AG04450 (cell line): ENCODE measurements around the gene TTC9B. TPM values are rescaled to one million over a fixed set of nuclear protein-coding genes. Genes with fewer than 3 reads are reported as not detected.

Experiments used
- CTCF ChIA-PET: fragments of 300-600, 350-600 bp; formaldehyde crosslinking; extraction: SDS; loops from one replicate; lab custom pipeline; 2022; ENCODE audit warnings: antibody characterized with exemption, inconsistent platforms; lab: Charles Lee
- POLR2A ChIA-PET: fragments of 350-600 bp; formaldehyde crosslinking; extraction: SDS; loops from one replicate; lab custom pipeline; 2021; ENCODE audit warnings: antibody characterized with exemption, inconsistent platforms; lab: Yijun Ruan, JAX
- DNase-seq: peaks from one replicate; pipeline ENCODE4 v3.0.0-alpha.2; 2011; ENCODE audit warnings: low read depth, low spot score
- H3K27ac ChIP-seq: one replicate; pipeline ENCODE4 v1.5.1; 2012; ENCODE audit warnings: low read depth, low read length, control low read depth
- H3K27me3 ChIP-seq: one replicate; pipeline ENCODE4 v1.6.0; 2012; ENCODE audit warnings: low read length; ENCODE audit not compliant: control insufficient read depth, insufficient read depth
- H3K4me3 ChIP-seq: 2 replicates; pipeline ENCODE4 v1.5.1; 2011; ENCODE audit warnings: mild to moderate bottlenecking, low read depth, low read length, control low read depth
- H3K9me3 ChIP-seq: 2 replicates; pipeline ENCODE4 v1.5.1; 2012; ENCODE audit warnings: low read length; ENCODE audit not compliant: control insufficient read depth, insufficient read depth
- polyA minus RNA-seq: library from RNA; depleted of rRNA, polyadenylated mRNA; stranded (reverse); fragments of >200 nt; gene quantifications from 2 replicates; pipeline ENCODE4 v1.2.3, GENCODE V29; 2011; rRNA and poly(A)+ RNA removed
- polyA plus RNA-seq: library from polyadenylated mRNA; depleted of rRNA; stranded (reverse); fragments of >200 nt; gene quantifications from 2 replicates; pipeline ENCODE4 v1.2.3, GENCODE V29; 2011; rRNA removed
- TF ChIP-seq, protein P1 (sequence below): IDR thresholded peaks from 2 replicates; pipeline ENCODE4 v1.5.1; 2011; ENCODE audit warnings: low read depth, low read length, control low read depth, inconsistent platforms

The TTC9B gene
- polyA plus RNA-seq (not detected in 2 replicates), polyA minus RNA-seq (not detected in 2 replicates)

DNA sequence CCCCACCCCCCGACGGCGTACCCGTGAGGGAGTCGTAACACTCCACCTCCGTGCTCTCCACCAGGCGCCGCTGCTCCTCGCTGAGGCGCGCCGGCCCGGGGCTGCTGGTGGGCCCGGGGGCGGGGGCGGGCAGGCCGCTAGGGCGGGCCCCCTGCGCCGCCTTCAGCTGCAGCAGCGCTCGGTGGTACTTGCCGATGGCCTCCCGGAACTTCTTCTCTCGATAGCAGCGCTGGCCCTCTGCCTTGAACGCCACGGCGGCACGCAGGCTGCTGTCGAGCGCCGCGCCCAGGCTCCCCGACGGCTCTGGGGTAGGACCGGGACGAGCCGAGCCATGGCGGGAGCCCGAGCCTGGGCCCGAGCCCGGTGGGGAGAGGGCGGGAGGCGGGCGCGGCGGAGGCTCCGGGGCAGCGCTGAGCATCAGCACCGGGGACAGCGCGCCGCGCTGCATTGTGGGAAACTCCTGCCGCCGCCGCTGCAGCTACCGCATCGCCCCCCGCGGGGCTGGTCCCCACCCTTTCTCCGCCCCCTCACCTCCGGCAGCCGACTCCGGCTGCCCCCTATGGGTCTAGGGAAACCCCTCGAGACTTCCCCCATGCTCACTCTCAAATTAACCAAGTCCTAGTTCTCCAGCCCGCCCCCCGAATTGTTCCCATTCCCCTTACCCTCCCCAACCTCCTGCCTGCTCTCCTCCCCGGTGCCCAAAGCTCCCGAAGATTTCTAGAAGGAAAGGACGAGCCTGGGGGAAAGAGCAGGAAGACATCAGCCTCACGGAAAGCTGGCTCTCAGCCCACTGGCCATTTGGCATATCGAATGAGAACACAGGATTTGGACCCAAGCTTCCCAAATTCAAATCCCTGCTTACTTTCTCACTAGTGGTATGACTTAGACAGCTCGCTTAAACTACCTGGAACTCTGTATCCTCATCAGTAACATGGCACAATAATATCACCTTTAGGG lies at the start of gene TTC9B:
TTC9B (minus strand) TSS at position 451 of the 957 bp plus-strand sequence; CDS start at position 448, 3 bp downstream.
- TF ChIP-seq, protein P1, sequence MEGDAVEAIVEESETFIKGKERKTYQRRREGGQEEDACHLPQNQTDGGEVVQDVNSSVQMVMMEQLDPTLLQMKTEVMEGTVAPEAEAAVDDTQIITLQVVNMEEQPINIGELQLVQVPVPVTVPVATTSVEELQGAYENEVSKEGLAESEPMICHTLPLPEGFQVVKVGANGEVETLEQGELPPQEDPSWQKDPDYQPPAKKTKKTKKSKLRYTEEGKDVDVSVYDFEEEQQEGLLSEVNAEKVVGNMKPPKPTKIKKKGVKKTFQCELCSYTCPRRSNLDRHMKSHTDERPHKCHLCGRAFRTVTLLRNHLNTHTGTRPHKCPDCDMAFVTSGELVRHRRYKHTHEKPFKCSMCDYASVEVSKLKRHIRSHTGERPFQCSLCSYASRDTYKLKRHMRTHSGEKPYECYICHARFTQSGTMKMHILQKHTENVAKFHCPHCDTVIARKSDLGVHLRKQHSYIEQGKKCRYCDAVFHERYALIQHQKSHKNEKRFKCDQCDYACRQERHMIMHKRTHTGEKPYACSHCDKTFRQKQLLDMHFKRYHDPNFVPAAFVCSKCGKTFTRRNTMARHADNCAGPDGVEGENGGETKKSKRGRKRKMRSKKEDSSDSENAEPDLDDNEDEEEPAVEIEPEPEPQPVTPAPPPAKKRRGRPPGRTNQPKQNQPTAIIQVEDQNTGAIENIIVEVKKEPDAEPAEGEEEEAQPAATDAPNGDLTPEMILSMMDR, result no peak
- Histone ChIP-seq H3K27me3 (peaks cover 16% of the 10 kb centered on the region), H3K27ac (no peak within 1 kb of the TSS), H3K9me3 (peaks cover 13% of the 10 kb centered on the region), H3K4me3 (no peak within 1 kb of the TSS)
- CTCF ChIA-PET, result interaction anchor here (0.6 to 1.6 kb wide), 4 partner anchors 25 to 715 kb away, joined by 3 to 11 read pairs (median 7); no protein-coding TSS in a partner anchor
- DNase-seq, result no peak
- POLR2A ChIA-PET, result interaction anchor here (1.0 kb wide), 1 partner anchor 10 kb away, joined by 3 read pairs; no protein-coding TSS in a partner anchor

- ChIA-PET POLR2A (no interaction called here), CTCF (interaction anchor here (0.6 kb wide), 2 partner anchors 153 to 371 kb away, joined by 3 to 7 read pairs; no protein-coding TSS in a partner anchor)
- Histone ChIP-seq H3K27me3 (no peaks in the 10 kb centered on the region), H3K4me3 (no peak overlapping the region), H3K9me3 (no peaks in the 10 kb centered on the region; the same call in 1 of the 2 replicates), H3K27ac (no peak overlapping the region)
- TF ChIP-seq, protein P1, result no peak
- DNase-seq, result no peak
These were observed 49.4 kb upstream of the TTC9B start for GRCh38 chr19:40267601-40267997.

- H3K4me3 ChIP-seq, result no peak overlapping the region
- POLR2A ChIA-PET, result no interaction called here
- TF ChIP-seq, protein P1, result no peak
- no peaks in the 10 kb centered on the region for H3K27me3 ChIP-seq
- no peaks in the 10 kb centered on the region; the same call in 1 of the 2 replicates for H3K9me3 ChIP-seq
- no peak for DNase-seq
- no peak overlapping the region for H3K27ac ChIP-seq
- CTCF ChIA-PET, result no interaction called here
These were observed 48.9 kb upstream of the TTC9B start for GRCh38 chr19:40266912-40267600.

GRCh38 chr19:40266119-40266518 lies 47.9 kb upstream of the TTC9B start:
- POLR2A ChIA-PET, result no interaction called here
- CTCF ChIA-PET, result no interaction called here
- DNase-seq, result no peak
- Histone ChIP-seq H3K9me3 (no peaks in the 10 kb centered on the region; the same call in 1 of the 2 replicates), H3K27ac (no peak overlapping the region), H3K27me3 (no peaks in the 10 kb centered on the region), H3K4me3 (no peak overlapping the region)
- TF ChIP-seq, protein P1, result no peak
